D721Med (cell line): ENCODE results near the gene ALDH5A1.
A peak's percentile ranks its signal among the peaks of the same experiment; 100 is the strongest.
"Not testable (repeated sequence)": the region's sequence is repeated elsewhere in the genome, so short reads cannot be mapped to it uniquely, and the experiment has no call there.

ENCODE experiments used
- DNase-seq: peaks from one replicate; pipeline ENCODE4 v3.0.0; 2011; ENCODE audit warnings: low spot score; ENCODE audit not compliant: insufficient read length
- FAIRE-seq: peaks from 2 replicates; lab custom pipeline; 2011; peaks lifted over from hg19 to GRCh38; lab: Jason Lieb, UNC
- TF ChIP-seq, protein P1 (sequence below): IDR thresholded peaks from 2 replicates; pipeline ENCODE4 v1.5.1; 2012; ENCODE audit warnings: mild to moderate bottlenecking, control low read depth; ENCODE audit not compliant: insufficient read depth; ENCODE audit errors: missing control alignments

ALDH5A1 gene

DNA sequence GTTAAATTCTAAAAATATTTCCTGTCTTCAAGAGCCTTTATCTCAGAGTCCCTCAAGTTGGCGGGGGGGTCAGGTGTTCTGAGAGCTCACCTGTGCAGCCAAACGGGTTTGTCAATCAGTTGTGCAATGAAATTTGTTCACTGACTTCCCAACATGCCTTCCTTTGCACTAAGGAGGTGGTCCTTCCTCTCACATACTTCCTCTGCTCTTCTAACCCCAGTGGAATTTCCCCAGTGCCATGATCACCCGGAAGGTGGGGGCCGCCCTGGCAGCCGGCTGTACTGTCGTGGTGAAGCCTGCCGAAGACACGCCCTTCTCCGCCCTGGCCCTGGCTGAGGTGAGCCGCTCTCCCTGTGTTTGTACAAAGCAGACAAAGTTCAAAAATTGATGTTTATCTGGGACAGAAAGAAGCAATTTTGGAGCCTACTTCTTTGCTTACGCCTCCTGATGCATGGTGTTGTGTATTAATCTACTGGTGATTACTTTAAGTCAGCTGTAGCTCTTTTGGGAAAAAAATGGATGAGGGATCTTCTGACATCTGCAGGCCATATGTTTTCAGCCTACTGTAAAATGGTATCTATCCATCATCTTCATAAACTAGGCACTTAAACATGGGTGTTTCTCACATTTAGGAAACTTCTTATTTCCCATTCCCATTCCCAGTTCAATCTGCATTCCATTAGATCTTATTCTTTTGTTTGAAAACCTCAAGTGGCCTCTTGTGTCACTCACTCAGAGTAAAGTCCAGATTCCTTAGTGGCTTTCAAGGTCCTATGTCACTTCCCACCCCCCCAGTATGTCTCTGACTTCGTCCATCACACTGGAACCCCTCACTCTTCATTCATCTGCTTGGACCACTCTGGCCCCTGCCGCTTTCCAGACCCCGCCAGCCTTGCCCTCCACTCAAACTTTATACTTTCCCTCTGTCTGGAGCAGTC lies 10.1 kb downstream of the ALDH5A1 start:
- FAIRE-seq: no peak
- TF ChIP-seq, protein P1, sequence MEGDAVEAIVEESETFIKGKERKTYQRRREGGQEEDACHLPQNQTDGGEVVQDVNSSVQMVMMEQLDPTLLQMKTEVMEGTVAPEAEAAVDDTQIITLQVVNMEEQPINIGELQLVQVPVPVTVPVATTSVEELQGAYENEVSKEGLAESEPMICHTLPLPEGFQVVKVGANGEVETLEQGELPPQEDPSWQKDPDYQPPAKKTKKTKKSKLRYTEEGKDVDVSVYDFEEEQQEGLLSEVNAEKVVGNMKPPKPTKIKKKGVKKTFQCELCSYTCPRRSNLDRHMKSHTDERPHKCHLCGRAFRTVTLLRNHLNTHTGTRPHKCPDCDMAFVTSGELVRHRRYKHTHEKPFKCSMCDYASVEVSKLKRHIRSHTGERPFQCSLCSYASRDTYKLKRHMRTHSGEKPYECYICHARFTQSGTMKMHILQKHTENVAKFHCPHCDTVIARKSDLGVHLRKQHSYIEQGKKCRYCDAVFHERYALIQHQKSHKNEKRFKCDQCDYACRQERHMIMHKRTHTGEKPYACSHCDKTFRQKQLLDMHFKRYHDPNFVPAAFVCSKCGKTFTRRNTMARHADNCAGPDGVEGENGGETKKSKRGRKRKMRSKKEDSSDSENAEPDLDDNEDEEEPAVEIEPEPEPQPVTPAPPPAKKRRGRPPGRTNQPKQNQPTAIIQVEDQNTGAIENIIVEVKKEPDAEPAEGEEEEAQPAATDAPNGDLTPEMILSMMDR: no peak
- DNase-seq: no peak

DNA sequence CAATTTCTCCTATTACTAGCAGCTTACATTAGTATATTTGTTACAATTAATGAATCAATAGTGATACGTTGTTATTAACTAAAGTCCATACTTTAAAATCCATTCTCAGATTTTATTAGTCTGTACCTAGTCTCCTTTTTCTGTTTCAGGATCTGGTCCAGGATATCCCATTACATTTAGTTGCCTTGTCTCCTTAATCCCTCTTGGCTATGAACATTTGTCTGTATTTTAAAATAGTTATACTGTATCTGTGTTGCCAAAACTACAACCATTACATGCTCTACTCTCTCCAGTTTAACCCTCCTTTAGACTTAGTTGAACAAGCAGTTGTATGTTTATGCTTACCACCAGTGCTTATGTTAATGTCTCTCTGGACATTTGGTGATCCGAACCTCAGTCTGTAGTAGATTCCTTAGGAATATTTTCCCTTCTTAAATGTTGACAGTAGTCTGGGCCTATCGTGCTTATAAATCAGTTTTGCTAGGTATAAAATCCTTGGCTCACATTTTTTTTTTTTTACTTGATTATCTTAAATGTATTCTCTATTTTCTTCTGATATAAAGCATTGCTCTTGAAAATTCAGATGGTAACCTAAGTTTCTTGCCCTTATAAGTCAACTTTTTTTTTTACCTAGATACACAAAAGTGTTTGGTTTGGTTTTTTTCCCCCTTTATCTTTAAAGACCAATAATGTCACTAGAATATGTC lies 12.2 kb downstream of the ALDH5A1 start:
- FAIRE-seq: no peak
- DNase-seq: no peak
- TF ChIP-seq, protein P1: no peak

DNA sequence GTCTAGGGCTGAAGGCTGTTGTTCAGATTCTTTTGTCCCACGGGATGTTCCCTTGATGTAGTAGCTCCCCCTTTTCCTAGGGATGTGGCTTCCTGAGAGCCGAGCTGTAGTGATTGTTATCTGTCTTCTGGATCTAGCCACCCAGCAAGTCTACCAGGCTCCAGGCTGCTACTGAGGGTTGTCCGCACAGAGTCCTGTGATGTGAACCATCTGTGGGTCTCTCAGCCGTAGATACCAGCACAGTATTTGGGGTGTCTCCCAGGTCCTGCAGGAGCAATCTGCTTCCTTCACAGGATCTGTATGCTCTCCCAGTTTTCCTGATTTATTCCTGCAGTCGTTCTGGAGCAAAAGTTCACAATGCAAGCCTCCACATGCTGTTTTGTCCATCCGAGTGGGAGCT lies 17.2 kb downstream of the ALDH5A1 start:
- DNase-seq, FAIRE-seq: not testable (repeated sequence)

DNA sequence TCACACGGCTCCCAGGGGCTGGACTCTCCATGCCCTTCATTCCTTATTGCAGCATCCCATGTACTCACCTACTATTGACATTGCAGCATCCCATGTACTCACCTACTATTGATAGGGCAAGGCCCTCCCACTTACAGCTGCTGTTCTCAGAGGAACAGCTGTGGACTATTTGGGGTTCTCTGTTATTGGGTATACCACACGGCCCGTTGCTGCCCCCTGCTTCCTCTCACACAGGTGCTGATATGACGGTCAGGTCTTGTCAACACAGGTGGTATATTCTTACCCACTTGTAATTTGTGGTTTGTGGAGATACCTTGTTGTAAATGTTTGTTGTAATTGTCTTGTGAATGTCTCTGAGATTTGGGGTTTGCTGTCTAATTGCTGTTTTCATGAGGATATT lies 18.8 kb downstream of the ALDH5A1 start:
- TF ChIP-seq, protein P1: no peak
- no peak for FAIRE-seq
- no peak for DNase-seq

DNA sequence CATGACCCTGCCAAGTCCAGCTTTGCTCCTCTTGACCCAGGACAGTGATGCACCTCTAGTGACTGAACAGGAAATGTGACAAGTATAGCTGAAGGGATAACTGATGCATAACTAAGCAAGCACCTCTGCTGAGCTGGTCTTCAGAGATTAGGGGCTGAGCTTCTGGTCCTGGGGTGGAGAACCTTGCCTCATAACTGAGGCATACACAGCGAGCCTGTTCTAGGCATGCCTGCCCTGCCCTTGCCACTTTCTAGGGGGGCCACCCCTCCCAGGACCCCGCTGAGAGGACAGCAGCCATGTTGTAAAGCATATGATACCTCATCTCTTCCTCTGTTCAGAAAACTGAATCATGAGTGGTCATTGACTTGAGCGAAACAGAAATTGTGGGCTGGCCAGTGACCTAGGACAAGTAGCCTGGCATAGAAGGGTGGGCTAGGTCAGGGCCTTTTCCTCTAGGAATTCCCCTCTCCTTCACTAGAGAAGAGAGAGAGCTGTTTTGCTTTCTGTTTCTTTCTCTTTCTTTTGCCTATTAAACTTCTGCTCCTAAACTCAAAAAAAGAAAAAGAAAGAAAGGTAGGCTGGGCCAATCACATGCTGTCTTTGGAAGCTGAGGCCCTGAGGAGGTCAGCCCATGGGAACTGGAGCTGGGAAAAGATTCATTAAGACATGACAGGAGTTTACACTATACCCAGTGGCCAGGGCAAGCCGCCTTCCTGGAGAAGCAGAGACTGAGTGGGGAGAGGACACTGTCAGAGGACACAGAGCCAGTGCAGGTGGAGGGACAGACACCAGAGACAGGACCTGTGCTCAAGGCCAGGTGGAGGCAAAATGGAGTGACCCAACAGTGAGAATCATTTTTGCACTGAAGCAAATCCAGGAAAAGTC lies 23.1 kb downstream of the ALDH5A1 start:
- FAIRE-seq: no peak
- TF ChIP-seq, protein P1: no peak
- no peak for DNase-seq

DNA sequence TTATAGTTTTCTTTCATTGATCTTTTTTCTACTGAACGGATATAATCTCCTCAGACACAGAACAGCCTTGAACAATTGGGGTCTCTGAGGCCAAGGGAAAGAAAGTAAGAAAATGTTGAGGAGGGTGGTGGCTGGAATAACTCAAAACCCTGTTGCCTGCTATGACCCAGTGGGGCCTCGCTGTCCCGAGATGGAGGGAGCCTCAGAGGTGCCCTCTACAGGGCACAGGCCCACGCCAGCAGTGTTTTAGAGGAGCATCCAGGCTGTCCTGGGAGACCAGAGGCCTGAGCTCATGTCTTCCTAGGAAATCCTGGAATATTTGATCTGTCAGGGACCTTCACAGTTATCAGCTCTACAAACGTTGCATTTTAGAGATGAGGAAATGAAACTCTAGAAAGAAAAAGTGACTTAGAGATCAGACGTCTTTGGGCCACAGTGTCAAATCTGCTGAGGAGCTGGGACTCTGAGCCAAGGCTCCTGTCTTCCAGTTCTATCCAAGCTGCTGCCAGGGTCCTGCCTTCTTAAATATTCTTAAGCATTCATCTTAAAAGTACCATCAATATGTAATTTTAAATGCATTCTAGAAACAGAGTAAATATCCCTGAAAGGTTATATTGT lies 26.3 kb downstream of the ALDH5A1 start:
- no peak for DNase-seq
- no peak for FAIRE-seq
- TF ChIP-seq, protein P1: peak; percentile 58
